Left ventricle myocardium inferior (tissue), 1 donor: Measurements from ENCODE around the gene STYXL1. TPM values are rescaled to one million over a fixed set of nuclear protein-coding genes. Genes with fewer than 3 reads are reported as not detected.

Experiments
- DNase-seq: peaks from one replicate; pipeline ENCODE4 v3.0.0-alpha.2; 2020
- H3K27ac ChIP-seq: fragments of 200-600 bp; replicated peaks from 2 replicates; pipeline ENCODE4 v1.8.0; 2021
- H3K27me3 ChIP-seq: fragments of 200-600 bp; 2 replicates; pipeline ENCODE4 v1.8.0; 2021; ENCODE audit warnings: low read depth
- H3K36me3 ChIP-seq: fragments of 200-600 bp; 2 replicates; pipeline ENCODE4 v1.8.0; 2021
- H3K4me1 ChIP-seq: fragments of 200-600 bp; 2 replicates; pipeline ENCODE4 v1.8.0; 2021
- H3K4me3 ChIP-seq: fragments of 200-600 bp; 2 replicates; pipeline ENCODE4 v1.8.0; 2021; ENCODE audit warnings: mild to moderate bottlenecking, moderate library complexity
- H3K9me3 ChIP-seq: fragments of 200-600 bp; replicated peaks from 2 replicates; pipeline ENCODE4 v1.8.0; 2021
- intact Hi-C: fragments of 100-400 bp; cut with micrococcal nuclease; formaldehyde crosslinking; loops from one replicate; pipeline ENCODE4 v1.11.0; 2022
- total RNA-seq: library from RNA; stranded (reverse); fragmentation: NEBNext Ultra II Directional; extraction: Animal tissue kit (Norgen Biotek cat#: 25700); gene quantifications from one replicate; pipeline ENCODE4 v1.2.1, GENCODE V29; 2021
- TF ChIP-seq, protein P1 (sequence below): fragments of 200-600 bp; IDR thresholded peaks from 2 replicates; pipeline ENCODE4 v1.8.0; 2021; ENCODE audit warnings: antibody characterized with exemption, mild to moderate bottlenecking, borderline replicate concordance
- donor health status: DM: no; HTN: yes; CAD: no; lungs with severe emphysema.

Gene STYXL1
- total RNA-seq, 1 donor from 2014 or later, result 22.2 TPM

GRCh38 chr7:75995996-75996395, 51.8 kb downstream of the STYXL1 start:
- H3K4me3 ChIP-seq, result no peak overlapping the region
- TF ChIP-seq, protein P1, sequence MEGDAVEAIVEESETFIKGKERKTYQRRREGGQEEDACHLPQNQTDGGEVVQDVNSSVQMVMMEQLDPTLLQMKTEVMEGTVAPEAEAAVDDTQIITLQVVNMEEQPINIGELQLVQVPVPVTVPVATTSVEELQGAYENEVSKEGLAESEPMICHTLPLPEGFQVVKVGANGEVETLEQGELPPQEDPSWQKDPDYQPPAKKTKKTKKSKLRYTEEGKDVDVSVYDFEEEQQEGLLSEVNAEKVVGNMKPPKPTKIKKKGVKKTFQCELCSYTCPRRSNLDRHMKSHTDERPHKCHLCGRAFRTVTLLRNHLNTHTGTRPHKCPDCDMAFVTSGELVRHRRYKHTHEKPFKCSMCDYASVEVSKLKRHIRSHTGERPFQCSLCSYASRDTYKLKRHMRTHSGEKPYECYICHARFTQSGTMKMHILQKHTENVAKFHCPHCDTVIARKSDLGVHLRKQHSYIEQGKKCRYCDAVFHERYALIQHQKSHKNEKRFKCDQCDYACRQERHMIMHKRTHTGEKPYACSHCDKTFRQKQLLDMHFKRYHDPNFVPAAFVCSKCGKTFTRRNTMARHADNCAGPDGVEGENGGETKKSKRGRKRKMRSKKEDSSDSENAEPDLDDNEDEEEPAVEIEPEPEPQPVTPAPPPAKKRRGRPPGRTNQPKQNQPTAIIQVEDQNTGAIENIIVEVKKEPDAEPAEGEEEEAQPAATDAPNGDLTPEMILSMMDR, result no peak
- DNase-seq, result no peak
- peaks cover 44% of the 10 kb centered on the region for H3K4me1 ChIP-seq
- H3K36me3 ChIP-seq, result peaks cover 7% of the 10 kb centered on the region
- H3K27ac ChIP-seq, result no peak overlapping the region
- no peaks in the 10 kb centered on the region for H3K9me3 ChIP-seq
- no peaks in the 10 kb centered on the region for H3K27me3 ChIP-seq
- intact Hi-C loops, result no loop called here

- Histone ChIP-seq H3K27me3 (no peaks in the 10 kb centered on the region), H3K4me3 (peak overlapping the region; percentile 99), H3K27ac (peak overlapping the region; percentile 99), H3K4me1 (peaks cover 54% of the 10 kb centered on the region), H3K9me3 (no peaks in the 10 kb centered on the region), H3K36me3 (peaks cover 4% of the 10 kb centered on the region)
- intact Hi-C loops, result no loop called here
- TF ChIP-seq, protein P1, result no peak
- no peak for DNase-seq
These were observed 52.7 kb downstream of the STYXL1 start for GRCh38 chr7:75995052-75995471.

GRCh38 chr7:75994388-75995051, 53.3 kb downstream of the STYXL1 start, which contains the start of gene TMEM120A:
Gene TMEM120A (minus strand): TSS chr7:75994595. CDS start chr7:75994570, 25 bp downstream.
- H3K4me1 ChIP-seq, result peaks cover 59% of the 10 kb centered on the region
- TF ChIP-seq, protein P1, result peak; percentile 56
- no peaks in the 10 kb centered on the region for H3K27me3 ChIP-seq
- H3K27ac ChIP-seq, result peak within 1 kb of the TSS; percentile 99
- peak within 1 kb of the TSS; percentile 99 for H3K4me3 ChIP-seq
- H3K9me3 ChIP-seq, result no peaks in the 10 kb centered on the region
- H3K36me3 ChIP-seq, result peaks cover 4% of the 10 kb centered on the region
- intact Hi-C loops, result no loop called here
- peak; percentile 98 for DNase-seq

GRCh38 chr7:75993689-75994387, 54.0 kb downstream of the STYXL1 start:
- Histone ChIP-seq H3K9me3 (no peaks in the 10 kb centered on the region), H3K36me3 (peaks cover 4% of the 10 kb centered on the region), H3K27me3 (no peaks in the 10 kb centered on the region), H3K4me1 (peaks cover 64% of the 10 kb centered on the region), H3K27ac (peak overlapping the region; percentile 99), H3K4me3 (peak overlapping the region; percentile 99)
- TF ChIP-seq, protein P1, result no peak
- peak; percentile 78 for DNase-seq
- intact Hi-C loops, result no loop called here

DNA sequence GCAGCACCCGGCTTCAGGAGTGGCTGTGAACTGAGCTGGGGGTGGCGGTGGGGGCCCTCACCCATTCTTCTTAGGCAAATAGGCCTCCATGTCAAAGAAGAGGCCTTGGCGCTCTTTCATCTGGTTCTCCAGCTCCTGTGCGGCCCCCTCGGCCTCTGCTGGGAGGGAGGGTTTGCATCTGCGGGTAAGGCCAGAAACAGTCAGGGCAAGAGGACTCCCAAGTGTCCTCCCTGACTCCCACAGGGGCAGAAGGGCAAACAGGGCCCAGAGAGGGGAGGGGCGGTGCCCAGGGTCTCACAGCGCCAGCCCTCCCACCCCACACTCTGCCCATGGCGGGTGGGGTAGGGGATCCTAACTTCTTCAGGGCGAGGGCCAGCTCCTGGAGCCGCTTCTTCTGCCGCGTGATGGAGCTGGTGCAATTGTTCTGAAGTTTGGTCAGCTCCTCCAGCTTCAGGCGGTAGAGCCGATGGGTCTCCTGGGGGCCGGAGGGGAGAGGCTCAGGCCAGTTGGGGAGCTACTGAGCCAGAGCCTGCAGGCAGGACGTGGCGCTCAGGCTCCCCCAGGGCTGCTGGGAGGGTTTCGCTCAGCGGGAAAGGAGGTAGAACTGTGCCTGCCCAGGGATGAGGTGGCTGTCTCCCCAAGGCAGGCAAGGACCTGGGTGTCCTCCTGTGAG, 55.6 kb downstream of the STYXL1 start:
- Histone ChIP-seq H3K4me3 (no peak overlapping the region), H3K27ac (peak overlapping the region; percentile 99), H3K27me3 (no peaks in the 10 kb centered on the region), H3K4me1 (peaks cover 64% of the 10 kb centered on the region), H3K36me3 (peaks cover 15% of the 10 kb centered on the region), H3K9me3 (no peaks in the 10 kb centered on the region)
- intact Hi-C loops, result no loop called here
- TF ChIP-seq, protein P1, result no peak
- no peak for DNase-seq
